ENCODE results near the gene DOCK2.

Gene DOCK2

GRCh38 chr5:170039830-170040229, 402.8 kb downstream of the DOCK2 start:
- TF ChIP-seq, protein P1, sequence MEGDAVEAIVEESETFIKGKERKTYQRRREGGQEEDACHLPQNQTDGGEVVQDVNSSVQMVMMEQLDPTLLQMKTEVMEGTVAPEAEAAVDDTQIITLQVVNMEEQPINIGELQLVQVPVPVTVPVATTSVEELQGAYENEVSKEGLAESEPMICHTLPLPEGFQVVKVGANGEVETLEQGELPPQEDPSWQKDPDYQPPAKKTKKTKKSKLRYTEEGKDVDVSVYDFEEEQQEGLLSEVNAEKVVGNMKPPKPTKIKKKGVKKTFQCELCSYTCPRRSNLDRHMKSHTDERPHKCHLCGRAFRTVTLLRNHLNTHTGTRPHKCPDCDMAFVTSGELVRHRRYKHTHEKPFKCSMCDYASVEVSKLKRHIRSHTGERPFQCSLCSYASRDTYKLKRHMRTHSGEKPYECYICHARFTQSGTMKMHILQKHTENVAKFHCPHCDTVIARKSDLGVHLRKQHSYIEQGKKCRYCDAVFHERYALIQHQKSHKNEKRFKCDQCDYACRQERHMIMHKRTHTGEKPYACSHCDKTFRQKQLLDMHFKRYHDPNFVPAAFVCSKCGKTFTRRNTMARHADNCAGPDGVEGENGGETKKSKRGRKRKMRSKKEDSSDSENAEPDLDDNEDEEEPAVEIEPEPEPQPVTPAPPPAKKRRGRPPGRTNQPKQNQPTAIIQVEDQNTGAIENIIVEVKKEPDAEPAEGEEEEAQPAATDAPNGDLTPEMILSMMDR (conservative IDR thresholded peaks at IDR 0.05; ENCODE audit: low read depth, low read length) = no peak
- Histone ChIP-seq H3K4me1 (ENCODE audit: low read depth, poor library complexity, severe bottlenecking) (no peaks in the 10 kb centered on the region), H4K20me1 (ENCODE audit: insufficient read depth) (no peaks in the 10 kb centered on the region), H3K4me3 (IDR thresholded peaks at IDR 0.05; ENCODE audit: insufficient read depth, low read depth, low read length) (no peak overlapping the region), H3K27me3 (ENCODE audit: insufficient read depth, low read depth) (no peaks in the 10 kb centered on the region), H3K4me2 (no peak overlapping the region), H2AFZ (ENCODE audit: low read depth) (no peak overlapping the region), H3K36me3 (ENCODE audit: insufficient read depth) (no peaks in the 10 kb centered on the region), H3K9ac (no peak overlapping the region), H3K27ac (no peak overlapping the region), H3K79me2 (ENCODE audit: insufficient read depth, low read depth) (no peaks in the 10 kb centered on the region)

DNA sequence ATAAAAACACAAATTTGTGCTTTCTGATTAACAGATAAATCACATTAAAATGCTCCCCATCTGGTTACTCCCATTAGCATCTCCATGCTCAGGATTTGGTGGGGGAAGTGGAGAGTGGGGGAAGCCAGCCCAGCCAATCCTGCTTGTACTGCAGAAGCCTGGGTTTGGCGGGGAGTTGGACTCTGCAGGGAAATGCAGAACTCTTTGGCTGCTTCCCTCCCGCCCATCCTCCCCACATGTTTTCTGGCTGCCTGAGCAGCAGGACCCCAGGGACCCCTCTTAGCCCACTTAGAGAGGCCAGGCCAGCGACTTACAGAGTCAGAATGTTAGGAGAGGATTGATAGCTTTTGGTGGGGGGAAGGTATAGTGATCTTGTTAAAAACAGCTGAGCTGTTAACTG, 409.2 kb downstream of the DOCK2 start:
- H3K36me3 ChIP-seq (ENCODE audit: insufficient read depth) = no peaks in the 10 kb centered on the region
- H3K27ac ChIP-seq = no peak overlapping the region
- no peaks in the 10 kb centered on the region for H3K27me3 ChIP-seq (ENCODE audit: insufficient read depth, low read depth)
- H2AFZ ChIP-seq (ENCODE audit: low read depth) = no peak overlapping the region
- H3K4me3 ChIP-seq (IDR thresholded peaks at IDR 0.05; ENCODE audit: insufficient read depth, low read depth, low read length) = no peak overlapping the region
- no peaks in the 10 kb centered on the region for H3K4me1 ChIP-seq (ENCODE audit: low read depth, poor library complexity, severe bottlenecking)
- no peaks in the 10 kb centered on the region for H3K79me2 ChIP-seq (ENCODE audit: insufficient read depth, low read depth)
- TF ChIP-seq, protein P1 (conservative IDR thresholded peaks at IDR 0.05; ENCODE audit: low read depth, low read length) = no peak
- H4K20me1 ChIP-seq (ENCODE audit: insufficient read depth) = no peaks in the 10 kb centered on the region
- H3K9ac ChIP-seq = no peak overlapping the region
- H3K4me2 ChIP-seq = no peak overlapping the region

DNA sequence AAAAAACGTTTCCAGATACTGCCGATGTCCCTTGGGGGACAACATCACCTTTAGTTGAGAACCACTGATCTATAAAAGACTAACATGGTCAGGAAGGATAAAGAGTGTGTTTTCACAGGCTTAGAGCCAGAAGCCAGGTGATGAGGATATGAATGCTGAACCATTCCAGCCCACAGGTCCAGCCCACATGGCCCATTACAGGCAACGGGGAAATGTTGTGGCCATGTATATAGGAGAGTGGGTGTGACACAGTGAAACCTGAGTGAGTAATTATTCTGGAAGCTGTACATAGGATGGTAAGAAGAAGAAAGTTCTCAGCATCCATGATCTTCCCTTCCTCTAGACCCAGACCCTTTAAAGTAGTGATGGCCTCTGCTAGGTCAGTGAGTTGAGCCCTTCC, 412.6 kb downstream of the DOCK2 start:
- H3K36me3 ChIP-seq (ENCODE audit: insufficient read depth) = no peaks in the 10 kb centered on the region
- H3K4me3 ChIP-seq (IDR thresholded peaks at IDR 0.05; ENCODE audit: insufficient read depth, low read depth, low read length) = no peak overlapping the region
- no peak overlapping the region for H3K27ac ChIP-seq
- H4K20me1 ChIP-seq (ENCODE audit: insufficient read depth) = no peaks in the 10 kb centered on the region
- no peak overlapping the region for H2AFZ ChIP-seq (ENCODE audit: low read depth)
- H3K9ac ChIP-seq = no peak overlapping the region
- TF ChIP-seq, protein P1 (conservative IDR thresholded peaks at IDR 0.05; ENCODE audit: low read depth, low read length) = no peak
- H3K4me2 ChIP-seq = no peak overlapping the region
- H3K79me2 ChIP-seq (ENCODE audit: insufficient read depth, low read depth) = no peaks in the 10 kb centered on the region
- no peaks in the 10 kb centered on the region for H3K27me3 ChIP-seq (ENCODE audit: insufficient read depth, low read depth)
- no peaks in the 10 kb centered on the region for H3K4me1 ChIP-seq (ENCODE audit: low read depth, poor library complexity, severe bottlenecking)

GRCh38 chr5:170053896-170054295, 416.8 kb downstream of the DOCK2 start:
- Histone ChIP-seq H3K4me2 (no peak overlapping the region), H3K27ac (no peak overlapping the region), H4K20me1 (ENCODE audit: insufficient read depth) (no peaks in the 10 kb centered on the region), H2AFZ (ENCODE audit: low read depth) (no peak overlapping the region), H3K9ac (no peak overlapping the region), H3K4me1 (ENCODE audit: low read depth, poor library complexity, severe bottlenecking) (no peaks in the 10 kb centered on the region), H3K79me2 (ENCODE audit: insufficient read depth, low read depth) (no peaks in the 10 kb centered on the region), H3K27me3 (ENCODE audit: insufficient read depth, low read depth) (no peaks in the 10 kb centered on the region), H3K36me3 (ENCODE audit: insufficient read depth) (no peaks in the 10 kb centered on the region), H3K4me3 (IDR thresholded peaks at IDR 0.05; ENCODE audit: insufficient read depth, low read depth, low read length) (no peak overlapping the region)
- TF ChIP-seq, protein P1 (conservative IDR thresholded peaks at IDR 0.05; ENCODE audit: low read depth, low read length) = no peak

Data from KMS-11 (cell line).